Stimulated activated CD8-positive, alpha-beta memory T cell treated with anti-CD3 and anti-CD28 coated beads, Interleukin-4, amount 100 ng/mL, for 4 hours (primary cell): ENCODE data around the gene DAAM1.

Experiments used
- DNase-seq, 2 donors: peaks; one replicate each; pipeline ENCODE4 v3.0.0-alpha.2; 2020; ENCODE audit warnings: low read depth in 2 of 2, low spot score in 1 of 2

The DAAM1 gene

DNA sequence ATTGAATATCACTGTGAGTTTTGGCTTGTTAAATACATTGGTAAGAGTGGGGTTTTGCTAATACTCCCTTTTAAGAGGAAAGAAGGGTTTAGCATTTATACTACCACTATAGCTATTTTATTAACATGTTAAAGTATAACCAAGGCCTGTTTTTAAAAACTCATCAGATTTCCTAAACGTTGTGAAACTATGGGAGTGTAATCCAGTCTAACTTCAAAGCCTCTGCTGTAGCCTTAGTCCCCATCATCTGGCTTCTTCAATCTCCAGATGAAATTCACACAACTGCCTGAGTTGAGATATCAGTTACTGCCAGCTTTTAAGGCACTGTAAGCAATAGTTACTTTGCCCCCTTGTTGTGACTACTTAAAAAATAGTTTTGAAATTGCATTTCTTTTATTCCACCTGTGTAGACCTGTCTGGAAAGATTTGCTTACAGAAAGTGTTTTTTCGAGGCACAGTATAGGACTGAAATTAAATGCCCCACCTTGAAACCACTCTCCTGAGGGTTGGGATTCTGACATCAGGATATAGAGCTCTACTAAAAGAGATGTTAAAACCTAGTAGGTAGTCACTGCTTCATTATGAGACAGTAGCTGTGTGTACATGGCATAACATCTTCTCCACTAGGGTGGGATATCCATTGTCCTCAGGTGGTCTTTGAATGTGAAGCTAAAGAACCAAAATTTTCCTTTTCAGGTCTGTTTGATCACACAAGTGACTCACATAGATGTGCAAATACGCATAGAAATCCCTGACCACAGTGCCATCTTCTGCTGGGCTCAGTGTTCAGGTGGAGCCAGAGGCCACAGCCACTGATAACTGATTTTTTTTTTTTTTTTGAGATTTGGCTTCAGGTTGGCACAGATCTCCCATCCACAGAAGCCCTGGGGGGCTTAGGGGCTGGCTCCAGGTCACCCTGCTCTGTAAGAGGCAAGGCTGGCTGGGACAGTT is 125.5 kb downstream of the DAAM1 start:
- no peak for DNase-seq

DNA sequence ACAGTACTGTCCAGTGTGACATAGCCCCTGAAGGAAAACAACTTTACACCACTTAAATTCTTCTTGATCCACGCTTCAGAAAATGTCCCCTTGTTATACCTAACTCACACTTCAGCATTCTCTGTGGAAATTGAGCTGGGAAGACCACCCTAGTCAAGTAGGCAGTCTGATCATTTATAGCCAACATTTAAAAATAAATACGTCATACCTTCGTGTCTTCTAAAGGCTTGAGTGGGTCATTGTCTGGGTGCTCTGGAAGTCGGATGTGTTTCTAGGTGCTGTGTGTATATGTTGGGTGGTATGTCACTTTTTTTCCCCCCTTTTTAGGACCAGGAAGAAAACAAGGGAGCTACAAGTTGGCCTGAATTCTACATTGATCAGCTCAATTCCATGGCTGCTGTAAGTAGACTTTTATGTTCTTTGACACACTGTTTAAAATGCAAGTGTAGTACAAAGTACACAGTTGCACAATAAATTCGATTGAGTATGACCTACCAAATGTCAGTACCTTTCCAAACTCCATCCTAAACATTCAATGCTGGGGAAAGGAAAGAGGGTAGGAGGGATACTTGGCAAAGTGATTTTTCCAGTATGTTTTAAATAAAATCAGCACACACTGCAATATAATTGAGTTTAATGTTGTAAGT is 126.6 kb downstream of the DAAM1 start:
- no peak for DNase-seq

DNA sequence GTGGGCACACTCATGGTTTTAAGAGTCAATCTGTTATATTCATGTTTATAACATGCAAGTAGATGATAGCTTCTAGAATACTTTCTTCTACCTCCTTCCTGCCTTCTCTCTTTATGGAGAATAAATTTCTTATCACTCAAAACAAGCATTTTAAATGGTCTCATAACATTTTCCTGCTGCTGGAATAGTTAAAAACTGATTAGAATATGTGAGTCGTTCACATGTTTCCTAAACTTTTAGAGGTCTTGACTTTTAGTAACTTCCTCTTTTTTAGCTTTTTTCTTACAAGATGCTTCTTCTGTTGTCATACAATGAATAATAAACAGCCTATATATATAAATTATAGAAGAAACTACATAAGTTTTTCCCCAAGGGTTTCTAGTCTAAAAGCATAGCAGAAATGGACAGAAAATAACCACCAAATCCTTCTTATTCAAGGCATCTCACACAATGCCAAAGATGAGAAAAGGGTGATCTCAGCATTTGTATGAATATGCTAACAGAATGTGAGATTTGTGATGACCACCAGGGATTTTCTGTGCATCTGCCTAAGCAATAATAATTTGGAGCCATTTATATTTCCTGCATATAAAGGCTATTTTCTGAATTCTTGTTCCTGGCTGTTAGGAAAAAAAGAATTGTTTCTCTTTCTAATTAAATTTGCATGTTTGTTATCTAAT is 127.8 kb downstream of the DAAM1 start:
- no peak for DNase-seq

DNA sequence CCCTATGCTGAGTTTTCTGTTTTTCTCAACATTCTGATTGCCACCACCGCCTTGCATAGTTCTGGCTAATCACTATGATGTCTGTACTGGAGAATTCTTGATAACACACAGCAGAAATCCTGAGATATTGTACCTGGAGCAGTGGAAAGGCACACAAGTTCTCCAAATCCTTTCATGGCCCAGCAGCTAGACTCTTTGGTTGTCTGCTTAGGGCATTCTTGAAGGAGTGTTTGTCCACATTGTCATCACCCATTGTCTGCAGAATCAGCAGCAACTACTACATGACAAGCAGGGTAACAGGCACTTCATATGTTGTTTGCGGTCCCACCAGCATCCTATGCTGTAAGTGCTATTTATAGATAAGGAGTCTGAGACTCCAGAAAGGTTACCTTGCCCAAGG is 128.9 kb downstream of the DAAM1 start:
- no peak for DNase-seq

DNA sequence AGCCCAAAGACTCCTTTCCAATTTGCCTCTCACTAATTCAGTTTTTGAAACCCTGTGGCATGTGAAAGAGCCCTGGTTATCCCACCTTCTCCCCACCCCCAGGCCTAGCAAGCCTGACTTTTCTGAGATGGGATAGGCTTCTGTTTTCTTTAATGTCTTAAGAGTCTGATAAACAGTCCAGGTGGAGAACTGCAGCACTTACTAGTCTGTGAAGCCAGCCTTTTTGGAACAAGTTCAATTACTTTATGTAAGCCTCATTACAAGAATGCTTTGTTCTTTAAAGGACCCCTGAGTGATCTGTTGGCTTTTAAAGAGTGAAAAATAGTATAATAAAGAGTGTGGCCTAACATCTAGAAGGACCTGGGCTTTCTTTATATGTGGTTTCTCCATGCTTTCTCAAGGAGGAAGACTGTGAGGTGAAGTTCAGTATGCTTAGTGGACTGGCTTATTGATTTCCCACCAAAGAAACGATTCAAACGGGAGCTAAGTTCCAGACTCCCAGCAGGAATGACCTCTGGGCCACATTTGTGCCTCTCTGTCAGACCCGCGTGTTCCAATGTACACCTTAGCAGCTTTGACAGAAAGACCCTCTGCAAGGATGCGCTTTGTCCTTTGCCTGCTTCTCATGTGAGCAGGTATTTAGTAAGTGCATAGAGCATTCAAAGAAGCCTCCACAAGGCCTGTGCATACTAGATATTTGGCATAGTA is 129.5 kb downstream of the DAAM1 start:
- DNase-seq: no peak

DNA sequence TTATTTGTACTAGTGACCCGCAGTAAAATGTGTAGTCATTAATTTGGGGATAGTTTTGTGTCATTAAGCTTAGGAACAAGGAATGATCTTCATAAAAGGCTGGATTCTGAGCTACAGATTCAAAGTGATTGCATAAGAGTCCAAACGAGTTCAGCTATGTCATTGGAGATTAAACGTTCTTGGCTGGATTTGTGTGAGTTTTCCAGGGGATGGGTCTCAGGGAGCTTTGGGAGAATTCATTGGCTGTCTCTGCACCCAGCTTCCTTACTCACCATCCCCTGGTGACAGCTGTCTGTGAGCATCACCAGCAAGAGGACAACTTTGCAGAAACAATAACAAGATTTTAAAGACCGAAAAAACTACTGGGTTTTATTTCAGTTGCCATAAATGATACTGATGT is 130.4 kb downstream of the DAAM1 start:
- no peak for DNase-seq

DNA sequence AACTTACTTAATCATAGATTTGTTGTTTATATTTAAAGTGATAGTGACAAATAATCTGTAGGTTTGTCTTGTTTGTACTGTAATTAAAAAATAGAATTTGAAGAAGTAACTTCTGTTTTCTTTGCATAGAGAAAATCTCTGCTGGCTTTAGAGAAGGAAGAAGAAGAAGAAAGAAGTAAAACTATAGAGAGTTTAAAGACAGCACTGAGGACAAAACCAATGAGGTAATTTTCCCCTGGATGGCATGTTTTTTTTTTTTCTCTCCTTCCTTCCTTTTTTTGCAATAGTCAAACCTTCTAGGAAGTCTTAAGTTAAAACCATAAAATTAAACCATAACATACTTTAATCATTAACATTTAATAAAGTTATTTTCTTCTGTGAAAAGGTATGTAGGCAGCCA is 131.9 kb downstream of the DAAM1 start:
- no peak for DNase-seq

DNA sequence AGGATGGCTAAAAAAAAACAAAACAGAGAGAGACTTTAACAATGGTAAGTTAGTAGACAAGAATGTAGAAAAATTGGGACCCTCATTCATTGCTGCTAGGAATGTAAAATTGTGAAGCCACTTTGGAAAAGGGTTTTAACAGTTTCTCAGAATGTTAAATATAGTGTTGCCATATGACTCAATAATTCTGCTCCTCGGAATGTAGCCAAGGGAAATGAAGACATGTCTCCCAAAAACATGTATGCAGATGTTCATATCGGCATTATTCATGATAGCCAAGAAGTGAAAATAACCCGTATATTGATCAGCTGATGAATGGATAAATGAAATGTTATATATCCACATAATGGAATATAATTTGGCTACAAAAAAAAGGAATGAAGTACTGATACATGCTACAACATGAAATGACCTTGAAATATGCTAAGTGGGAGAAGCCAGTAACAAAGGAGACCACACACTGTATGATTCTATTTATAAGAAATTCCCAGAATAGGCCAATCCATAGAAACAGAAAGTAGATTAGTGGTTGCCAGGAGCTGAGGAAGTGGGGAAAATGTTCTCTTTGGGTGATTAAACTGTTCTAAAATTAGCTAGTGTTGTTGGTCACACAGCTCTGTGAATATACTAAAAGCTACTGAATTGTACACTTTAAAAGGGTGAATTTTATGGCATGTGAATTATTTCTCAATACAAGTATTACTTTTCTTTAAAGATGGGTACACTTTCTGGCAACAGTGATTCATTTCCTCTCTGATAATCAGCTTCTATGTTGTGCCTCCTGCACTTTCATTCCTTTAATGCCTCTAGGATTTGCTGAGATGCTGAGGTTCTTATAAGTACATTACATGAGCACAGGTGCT is 132.5 kb downstream of the DAAM1 start:
- DNase-seq: no peak

DNA sequence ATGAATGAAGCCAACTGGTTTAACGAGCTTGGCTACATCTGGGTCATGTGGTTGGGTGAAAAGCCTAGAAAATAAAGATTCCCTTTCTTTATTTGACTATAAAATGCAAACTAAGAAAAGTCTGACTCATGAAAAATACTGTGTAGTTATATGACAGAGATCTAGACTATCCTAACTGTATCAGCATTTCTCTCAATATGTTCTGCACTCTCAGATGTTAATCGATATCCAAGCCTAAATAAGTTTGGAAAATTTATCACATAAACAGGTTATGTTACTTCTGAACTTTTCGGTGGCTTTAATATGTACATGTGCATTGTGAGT is 133.1 kb downstream of the DAAM1 start:
- no peak for DNase-seq

DNA sequence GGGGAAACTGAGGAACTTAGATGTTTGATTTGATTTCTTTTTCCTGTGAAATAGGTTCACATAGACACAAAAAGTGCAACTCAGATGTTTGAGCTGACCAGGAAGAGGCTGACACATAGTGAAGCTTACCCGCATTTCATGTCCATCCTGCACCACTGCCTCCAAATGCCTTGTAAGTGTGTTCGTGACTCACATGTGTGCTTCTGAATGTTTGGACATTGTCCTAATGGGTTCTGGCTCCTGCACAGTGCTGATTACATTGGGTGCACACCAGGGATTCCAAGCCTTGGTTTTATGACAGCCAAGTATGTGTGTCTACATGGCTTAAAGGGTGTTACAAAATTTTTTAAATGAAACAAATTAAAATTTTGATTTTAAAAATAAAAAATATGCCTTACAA is 137.4 kb downstream of the DAAM1 start:
- DNase-seq: no peak

DNA sequence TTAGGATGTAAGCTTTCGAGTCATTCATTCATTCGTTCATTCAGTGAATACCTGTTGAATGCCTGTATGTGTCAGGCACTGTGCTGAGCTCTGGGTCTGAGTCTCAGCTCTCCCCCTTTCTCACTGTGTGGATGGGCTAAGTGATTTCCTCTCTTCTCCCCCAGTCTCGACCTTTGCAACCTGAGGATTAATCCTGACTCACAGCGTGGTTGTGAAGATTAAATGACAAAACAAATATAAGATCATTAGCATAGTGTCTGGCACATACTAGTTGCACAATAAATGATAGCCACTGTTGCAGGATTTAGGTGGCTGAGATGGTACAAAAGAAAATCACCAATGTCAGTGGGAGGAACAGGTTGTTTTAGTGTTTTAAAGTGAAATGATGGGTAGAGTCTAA is 140.0 kb downstream of the DAAM1 start:
- DNase-seq: no peak

DNA sequence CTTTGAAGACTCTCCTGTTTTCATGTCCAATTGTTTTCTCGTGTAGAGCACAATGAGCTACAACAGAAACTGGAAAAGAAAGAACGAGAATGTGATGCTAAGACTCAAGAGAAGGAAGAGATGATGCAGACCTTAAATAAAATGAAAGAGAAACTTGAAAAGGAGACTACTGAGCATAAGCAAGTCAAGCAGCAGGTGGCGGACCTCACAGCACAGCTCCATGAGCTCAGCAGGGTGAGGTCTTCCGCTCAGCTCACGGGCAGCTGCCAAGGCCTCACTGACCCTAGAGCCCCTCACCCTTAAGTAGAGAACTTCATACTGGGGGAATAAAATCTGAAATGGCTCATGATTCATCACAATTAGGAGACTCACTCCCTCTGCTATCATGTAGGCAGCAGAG is 142.0 kb downstream of the DAAM1 start:
- no peak for DNase-seq

DNA sequence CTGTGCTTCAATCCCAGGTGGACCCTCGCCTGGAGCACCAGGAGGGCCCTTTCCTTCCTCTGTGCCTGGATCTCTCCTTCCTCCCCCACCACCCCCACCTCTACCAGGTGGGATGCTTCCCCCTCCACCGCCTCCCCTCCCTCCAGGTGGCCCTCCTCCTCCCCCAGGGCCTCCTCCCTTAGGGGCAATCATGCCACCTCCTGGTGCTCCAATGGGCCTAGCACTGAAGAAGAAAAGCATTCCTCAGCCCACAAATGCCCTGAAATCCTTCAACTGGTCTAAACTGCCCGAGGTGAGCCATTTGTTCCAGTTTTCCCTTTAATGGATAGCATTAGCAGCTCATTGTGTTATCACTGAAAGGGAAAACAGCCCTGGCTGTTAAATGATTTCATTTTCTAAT is 142.8 kb downstream of the DAAM1 start:
- no peak for DNase-seq

DNA sequence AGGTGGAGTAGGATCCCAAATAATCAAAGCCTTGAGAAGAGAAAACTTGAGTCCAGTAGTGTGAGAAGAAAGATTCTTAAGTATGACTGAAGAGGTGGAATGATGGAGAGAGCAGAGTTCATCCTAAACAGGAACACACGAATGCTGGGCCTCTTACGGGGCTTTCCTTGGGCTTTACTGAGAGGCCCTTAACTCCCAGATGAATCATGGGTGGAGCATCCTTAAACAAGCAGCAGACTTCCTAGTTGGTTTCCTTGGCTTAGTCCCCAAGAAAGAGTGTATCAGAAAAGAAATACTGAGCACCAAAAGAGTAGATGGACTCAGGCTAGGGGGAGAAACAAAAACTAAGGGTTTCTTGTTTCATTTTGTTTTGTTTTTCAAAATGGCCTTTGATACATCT is 144.3 kb downstream of the DAAM1 start:
- no peak for DNase-seq

DNA sequence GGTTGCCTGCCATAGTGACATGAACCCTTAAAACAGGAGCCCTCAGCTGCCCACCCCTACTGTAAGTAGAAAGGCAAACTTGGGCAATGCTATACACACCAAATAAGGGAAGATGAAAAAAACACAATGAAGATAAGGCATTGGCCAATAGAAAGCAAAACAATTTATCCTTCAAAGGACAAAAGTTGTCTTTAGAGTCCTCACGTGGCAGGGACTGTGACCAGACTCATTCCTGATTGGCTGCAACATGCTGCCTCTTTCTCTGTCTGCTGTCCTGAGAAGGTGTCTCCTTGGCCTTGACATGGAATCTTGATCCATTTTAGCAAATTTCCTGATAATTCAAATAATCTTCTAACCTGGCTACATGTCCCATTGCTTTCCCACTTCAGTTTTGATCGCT is 144.8 kb downstream of the DAAM1 start:
- DNase-seq: no peak

DNA sequence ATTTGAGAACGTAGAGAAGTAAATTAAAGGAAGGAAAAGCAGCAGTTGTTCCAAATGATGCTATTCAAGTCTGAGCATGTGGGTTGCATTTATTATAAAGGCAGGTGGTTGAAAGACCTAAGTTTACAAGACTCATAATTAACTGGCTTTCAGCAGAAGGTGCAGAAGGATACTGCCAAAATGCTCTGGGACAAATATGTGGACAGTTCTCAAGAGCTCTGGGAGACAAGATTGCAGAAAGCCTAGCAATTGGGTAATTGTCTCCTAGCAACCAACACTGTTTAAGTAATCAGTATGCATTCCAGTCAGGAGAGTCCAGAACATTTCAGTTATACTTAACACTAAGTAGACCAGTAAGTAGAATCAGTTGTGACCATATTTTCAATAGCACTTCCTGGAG is 145.2 kb downstream of the DAAM1 start:
- no peak for DNase-seq

DNA sequence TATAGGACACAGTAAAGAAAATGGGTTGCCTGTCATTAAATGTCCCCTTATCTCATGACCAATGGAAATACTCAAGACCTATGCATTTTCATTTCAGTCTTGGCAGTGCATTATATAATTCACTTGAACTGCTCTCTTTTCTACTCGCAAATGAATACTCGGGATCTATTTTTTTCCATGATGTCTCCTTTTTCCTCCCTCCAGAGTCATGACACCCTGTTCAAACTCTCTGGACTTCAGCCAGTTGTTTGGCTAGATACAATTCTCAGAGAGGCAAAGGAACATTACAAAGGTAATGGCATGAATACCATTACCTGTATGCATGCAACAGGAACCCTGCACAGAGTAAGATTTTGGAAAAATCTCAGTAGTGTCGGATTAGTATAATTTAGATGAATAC is 145.8 kb downstream of the DAAM1 start:
- no peak for DNase-seq

DNA sequence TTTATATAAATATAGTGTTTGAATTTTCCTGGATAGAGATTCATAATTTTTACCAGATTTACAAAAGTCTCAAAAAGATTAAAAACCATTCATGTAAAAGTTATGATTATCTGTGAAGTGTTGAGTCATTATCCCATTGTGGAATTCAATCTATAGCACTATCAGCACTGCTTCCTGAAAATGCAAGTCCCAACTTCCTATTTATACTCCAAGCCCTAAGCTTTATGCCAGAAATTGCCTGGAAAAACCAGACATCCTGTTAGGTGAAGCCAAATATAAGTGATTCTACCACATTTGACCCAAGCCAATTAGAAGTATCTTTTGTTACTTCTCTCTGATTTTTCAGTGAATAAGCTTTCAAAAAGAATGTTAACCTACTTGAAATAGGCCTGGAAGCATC is 147.6 kb downstream of the DAAM1 start:
- DNase-seq: no peak

DNA sequence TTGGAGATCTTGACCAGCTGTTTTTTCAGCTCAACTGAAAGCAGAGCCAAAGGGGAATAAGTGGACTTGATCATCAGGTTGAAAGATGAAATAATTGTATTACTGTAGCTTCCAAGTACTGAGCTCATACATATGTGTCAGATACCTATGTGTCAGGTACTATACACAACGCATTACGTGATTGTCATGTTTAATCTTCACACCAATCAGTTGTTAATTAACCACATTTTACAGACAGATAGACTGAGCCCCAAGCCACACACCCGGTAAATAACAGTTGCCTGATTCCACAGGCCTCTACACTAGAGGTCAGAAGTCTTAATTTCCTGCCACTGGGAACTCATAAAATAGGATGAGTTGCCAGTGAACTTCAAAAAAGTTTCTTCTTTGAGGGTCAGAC is 148.2 kb downstream of the DAAM1 start:
- DNase-seq: no peak

DNA sequence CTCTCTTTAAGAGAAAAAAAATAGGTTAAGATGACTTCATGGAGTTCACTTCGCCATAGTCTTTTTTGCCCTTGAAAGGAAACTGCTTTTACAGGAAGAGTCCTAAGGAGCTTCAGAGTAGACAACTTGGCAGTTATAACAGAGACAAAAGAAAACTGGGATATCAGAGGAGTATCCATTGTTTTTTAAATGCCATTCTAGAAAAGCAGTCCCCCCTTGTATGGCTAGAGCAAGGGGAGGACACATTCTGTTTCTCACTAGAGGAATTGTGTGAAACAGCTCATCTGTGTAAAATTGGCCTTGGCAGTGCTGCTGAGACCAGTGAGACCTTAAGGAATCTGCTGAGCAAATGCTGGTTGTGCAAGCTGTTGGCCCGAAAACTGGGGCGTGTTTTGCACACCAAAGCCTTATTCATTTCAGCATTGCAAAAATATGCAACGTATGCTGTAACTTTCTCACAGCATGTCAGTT is 148.7 kb downstream of the DAAM1 start:
- DNase-seq: no peak

DNA sequence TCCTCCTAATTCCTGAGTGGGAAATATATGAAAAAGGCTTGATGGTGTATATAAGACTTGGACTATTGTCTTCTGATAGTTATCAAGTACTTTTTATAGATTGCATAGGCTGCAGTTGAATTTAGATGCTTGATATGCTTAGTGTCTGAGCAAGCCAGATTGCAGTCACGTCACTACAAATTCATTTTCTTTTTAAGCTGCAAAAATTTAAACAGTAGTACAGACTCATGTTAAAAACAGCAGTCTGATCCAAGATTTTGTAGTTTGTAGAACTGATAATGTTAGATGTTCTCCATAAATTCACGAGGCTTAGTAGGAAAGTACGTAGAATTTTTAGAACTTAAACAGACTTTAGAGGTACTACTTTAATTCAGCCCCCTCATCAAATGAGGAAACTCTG is 150.3 kb downstream of the DAAM1 start:
- no peak for DNase-seq
